Mesothelial cell of epicardium (in vitro differentiated cells): Measurements from ENCODE around the gene SVEP1. TPM values are rescaled to one million over a fixed set of nuclear protein-coding genes. Genes with fewer than 3 reads are reported as not detected.

Experiments used
- DNase-seq, 2 experiments: peaks; one replicate each; pipeline ENCODE4 v3.0.0; 2021; ENCODE audit warnings: low spot score in 2 of 2; ENCODE audit not compliant: unreplicated experiment in 2 of 2
- H3K27ac Mint-ChIP-seq: 2 replicates; pipeline ENCODE4 v1.8.0; 2021; ENCODE audit warnings: mixed read lengths
- H3K27me3 Mint-ChIP-seq: 2 replicates; pipeline ENCODE4 v1.8.0; 2021; ENCODE audit warnings: low read depth, mixed read lengths
- H3K36me3 Mint-ChIP-seq: 2 replicates; pipeline ENCODE4 v1.8.0; 2021; ENCODE audit warnings: mixed read lengths
- H3K4me1 Mint-ChIP-seq: 2 replicates; pipeline ENCODE4 v1.8.0; 2021; ENCODE audit warnings: mixed read lengths
- H3K4me3 Mint-ChIP-seq: 2 replicates; pipeline ENCODE4 v1.8.0; 2021; ENCODE audit warnings: mild to moderate bottlenecking, moderate library complexity, mixed read lengths
- H3K9me3 Mint-ChIP-seq: 2 replicates; pipeline ENCODE4 v1.8.0; 2021; ENCODE audit warnings: mixed read lengths
- total RNA-seq: library from RNA; stranded (reverse); gene quantifications from 3 replicates; pipeline ENCODE4 v1.2.1, GENCODE V29; 2021
- TF ChIP-seq, protein P1 (sequence below): fragments of 200-600 bp; sonication (generic); IDR thresholded peaks from one replicate; pipeline ENCODE4 v1.5.0; 2021; ENCODE audit warnings: antibody characterized with exemption; ENCODE audit not compliant: unreplicated experiment

The SVEP1 gene
- total RNA-seq, 1 donor from 2014 or later: 47.2 TPM

DNA sequence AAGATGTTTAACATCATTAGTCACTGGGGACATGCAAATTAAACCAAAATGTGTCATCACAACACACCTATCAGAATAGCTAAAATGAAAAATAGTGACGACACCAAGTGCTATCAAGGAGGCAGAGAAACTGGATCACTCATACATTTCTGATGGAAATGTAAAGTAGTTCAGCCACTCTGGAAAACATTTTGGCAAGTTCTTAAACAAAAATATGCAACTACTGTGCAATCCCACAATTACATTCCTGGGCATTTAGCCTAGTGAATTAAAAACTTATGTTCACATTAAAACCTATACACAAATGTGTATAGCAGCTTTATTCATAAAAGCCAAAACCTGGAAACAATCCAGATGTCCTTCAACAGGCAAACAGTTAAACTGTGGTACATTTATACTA lies 53.1 kb downstream of the SVEP1 start:
- Mint-ChIP-seq H3K4me1 (peaks cover 1% of the 10 kb centered on the region), H3K9me3 (peaks cover 29% of the 10 kb centered on the region), H3K27ac (no peak overlapping the region), H3K27me3 (no peaks in the 10 kb centered on the region), H3K36me3 (peaks cover 19% of the 10 kb centered on the region), H3K4me3 (no peak overlapping the region)
- TF ChIP-seq, protein P1, sequence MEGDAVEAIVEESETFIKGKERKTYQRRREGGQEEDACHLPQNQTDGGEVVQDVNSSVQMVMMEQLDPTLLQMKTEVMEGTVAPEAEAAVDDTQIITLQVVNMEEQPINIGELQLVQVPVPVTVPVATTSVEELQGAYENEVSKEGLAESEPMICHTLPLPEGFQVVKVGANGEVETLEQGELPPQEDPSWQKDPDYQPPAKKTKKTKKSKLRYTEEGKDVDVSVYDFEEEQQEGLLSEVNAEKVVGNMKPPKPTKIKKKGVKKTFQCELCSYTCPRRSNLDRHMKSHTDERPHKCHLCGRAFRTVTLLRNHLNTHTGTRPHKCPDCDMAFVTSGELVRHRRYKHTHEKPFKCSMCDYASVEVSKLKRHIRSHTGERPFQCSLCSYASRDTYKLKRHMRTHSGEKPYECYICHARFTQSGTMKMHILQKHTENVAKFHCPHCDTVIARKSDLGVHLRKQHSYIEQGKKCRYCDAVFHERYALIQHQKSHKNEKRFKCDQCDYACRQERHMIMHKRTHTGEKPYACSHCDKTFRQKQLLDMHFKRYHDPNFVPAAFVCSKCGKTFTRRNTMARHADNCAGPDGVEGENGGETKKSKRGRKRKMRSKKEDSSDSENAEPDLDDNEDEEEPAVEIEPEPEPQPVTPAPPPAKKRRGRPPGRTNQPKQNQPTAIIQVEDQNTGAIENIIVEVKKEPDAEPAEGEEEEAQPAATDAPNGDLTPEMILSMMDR: no peak
- no peak for DNase-seq

DNA sequence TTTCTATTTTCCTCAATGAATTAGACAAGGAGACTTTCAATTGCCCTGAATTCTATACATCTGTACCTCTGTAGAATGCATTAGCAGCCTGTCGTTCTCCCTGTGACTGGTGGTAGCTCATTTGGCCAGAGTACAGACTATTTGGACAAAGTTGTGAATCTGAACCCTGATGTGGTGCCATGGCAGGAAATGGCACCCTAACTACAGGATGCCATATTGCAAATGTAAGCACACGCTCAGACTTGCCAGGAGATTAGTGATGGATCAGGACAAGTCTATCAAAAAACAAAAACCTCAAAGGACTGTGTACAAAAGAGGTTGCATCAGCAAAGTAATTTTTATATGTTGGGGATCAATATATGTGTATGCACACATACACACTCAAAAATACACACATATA lies 58.3 kb downstream of the SVEP1 start:
- H3K27me3 Mint-ChIP-seq: no peaks in the 10 kb centered on the region
- no peak overlapping the region for H3K27ac Mint-ChIP-seq

DNA sequence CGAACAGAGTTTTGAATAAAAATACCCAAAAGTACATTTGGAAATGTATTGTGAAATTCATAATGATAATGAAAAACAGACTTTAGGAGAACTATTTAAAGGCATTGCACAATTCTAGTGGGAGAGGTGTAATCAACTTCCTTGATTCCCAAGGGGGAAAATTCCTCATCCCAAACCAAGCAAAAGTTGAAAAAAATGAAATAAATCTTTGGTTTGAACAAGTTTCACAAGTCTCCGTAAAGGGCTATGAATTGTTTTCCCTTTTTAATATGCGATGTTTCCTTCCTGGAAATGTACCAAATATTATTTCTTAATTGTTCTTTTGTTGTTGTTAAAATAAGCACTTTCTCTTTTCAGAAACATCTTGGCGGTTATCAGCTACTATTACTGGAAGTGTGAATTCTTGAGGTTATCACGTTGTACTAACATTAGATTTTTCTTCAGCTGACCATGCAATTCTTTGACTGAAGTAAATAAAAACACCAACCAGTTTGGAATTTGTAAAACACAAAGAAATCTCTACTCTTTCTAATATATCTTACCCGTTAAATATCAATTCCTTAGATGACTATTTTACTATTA lies 59.3 kb downstream of the SVEP1 start:
- Mint-ChIP-seq H3K9me3 (peaks cover 7% of the 10 kb centered on the region), H3K4me3 (no peak overlapping the region), H3K27me3 (no peaks in the 10 kb centered on the region), H3K36me3 (peaks cover 6% of the 10 kb centered on the region), H3K27ac (no peak overlapping the region), H3K4me1 (no peaks in the 10 kb centered on the region)
- TF ChIP-seq, protein P1: no peak
- DNase-seq: no peak

More for the DNA sequence above, 58.3 kb downstream of the SVEP1 start:
- no peak for DNase-seq
- peaks cover 10% of the 10 kb centered on the region for H3K9me3 Mint-ChIP-seq
- H3K36me3 Mint-ChIP-seq: peaks cover 6% of the 10 kb centered on the region
- no peaks in the 10 kb centered on the region for H3K4me1 Mint-ChIP-seq
- TF ChIP-seq, protein P1: no peak
- H3K4me3 Mint-ChIP-seq: no peak overlapping the region

DNA sequence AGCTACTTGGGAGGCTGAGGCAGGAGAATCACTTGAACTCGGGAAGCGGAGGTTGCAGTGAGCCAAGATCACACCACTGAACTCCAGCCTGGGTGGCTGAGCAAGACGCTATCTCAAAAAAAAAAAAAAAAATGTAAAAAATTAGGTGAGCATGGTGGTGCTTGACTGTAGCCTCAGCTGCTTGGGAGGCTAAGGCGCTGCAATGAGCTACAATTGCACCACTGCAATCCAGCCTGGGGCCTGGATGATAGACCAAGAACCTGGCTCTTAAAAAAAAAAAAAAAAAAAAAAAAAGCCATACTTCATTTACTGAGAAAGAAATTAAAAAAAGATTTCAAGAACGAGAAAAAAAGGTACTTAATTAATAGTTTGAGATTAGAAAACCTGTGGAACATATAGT lies 62.1 kb downstream of the SVEP1 start:
- no peak overlapping the region for H3K4me3 Mint-ChIP-seq
- H3K36me3 Mint-ChIP-seq: peaks cover 3% of the 10 kb centered on the region
- DNase-seq: no peak
- no peak overlapping the region for H3K27ac Mint-ChIP-seq
- H3K4me1 Mint-ChIP-seq: no peaks in the 10 kb centered on the region
- H3K9me3 Mint-ChIP-seq: no peaks in the 10 kb centered on the region
- TF ChIP-seq, protein P1: no peak
- no peaks in the 10 kb centered on the region for H3K27me3 Mint-ChIP-seq

DNA sequence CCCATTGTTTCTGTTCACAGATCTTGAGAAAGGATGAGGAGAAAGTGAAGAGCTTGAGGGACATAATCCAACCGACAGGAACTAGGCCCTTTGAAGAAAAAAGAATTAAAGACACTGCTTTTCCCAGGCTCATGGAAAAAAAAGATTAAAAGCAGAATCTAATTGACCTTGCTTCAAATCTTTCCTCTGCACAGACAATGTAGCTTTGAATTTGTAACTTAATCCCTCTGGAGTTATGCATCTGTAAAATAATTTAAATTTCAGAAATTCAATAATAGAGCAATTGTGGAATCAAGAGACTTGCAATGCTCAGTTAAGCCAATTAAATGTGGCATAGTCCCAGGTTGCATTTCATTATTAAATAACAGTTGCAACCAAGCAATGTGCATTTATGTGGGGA lies 64.6 kb downstream of the SVEP1 start:
- Mint-ChIP-seq H3K4me1 (no peaks in the 10 kb centered on the region), H3K36me3 (peaks cover 26% of the 10 kb centered on the region), H3K27ac (no peak overlapping the region), H3K9me3 (peaks cover 4% of the 10 kb centered on the region), H3K4me3 (no peak overlapping the region), H3K27me3 (no peaks in the 10 kb centered on the region)
- DNase-seq: no peak
- TF ChIP-seq, protein P1: no peak

DNA sequence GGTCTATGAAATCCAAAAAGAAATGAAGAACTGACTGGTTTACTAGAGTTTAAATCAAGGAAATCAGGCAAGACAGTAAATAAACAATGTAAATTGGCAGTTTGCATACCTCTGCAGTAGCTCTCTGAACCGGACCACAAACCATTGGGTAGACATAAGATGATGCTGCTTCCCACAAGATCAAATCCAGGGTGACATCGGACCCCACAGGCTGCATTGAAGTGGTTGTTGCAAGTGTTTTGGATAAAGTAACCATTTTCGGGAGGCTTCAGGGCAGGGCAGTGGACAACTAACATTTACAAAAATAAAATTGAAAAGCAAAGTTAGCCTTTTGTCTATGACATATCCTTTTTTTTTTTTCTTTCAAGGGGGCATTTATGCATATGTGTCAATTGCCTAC lies 66.7 kb downstream of the SVEP1 start:
- peaks cover 31% of the 10 kb centered on the region for H3K36me3 Mint-ChIP-seq
- H3K27me3 Mint-ChIP-seq: no peaks in the 10 kb centered on the region
- H3K4me1 Mint-ChIP-seq: no peaks in the 10 kb centered on the region
- H3K9me3 Mint-ChIP-seq: peaks cover 4% of the 10 kb centered on the region
- TF ChIP-seq, protein P1: no peak
- H3K27ac Mint-ChIP-seq: no peak overlapping the region
- no peak for DNase-seq
- no peak overlapping the region for H3K4me3 Mint-ChIP-seq
